ENCODE data around the gene CEMP1. TPM values are rescaled to one million over a fixed set of nuclear protein-coding genes. Genes with fewer than 3 reads are reported as not detected.

The CEMP1 gene
- total RNA-seq, 1 experiment from 2014 or later = 0.08 TPM

DNA sequence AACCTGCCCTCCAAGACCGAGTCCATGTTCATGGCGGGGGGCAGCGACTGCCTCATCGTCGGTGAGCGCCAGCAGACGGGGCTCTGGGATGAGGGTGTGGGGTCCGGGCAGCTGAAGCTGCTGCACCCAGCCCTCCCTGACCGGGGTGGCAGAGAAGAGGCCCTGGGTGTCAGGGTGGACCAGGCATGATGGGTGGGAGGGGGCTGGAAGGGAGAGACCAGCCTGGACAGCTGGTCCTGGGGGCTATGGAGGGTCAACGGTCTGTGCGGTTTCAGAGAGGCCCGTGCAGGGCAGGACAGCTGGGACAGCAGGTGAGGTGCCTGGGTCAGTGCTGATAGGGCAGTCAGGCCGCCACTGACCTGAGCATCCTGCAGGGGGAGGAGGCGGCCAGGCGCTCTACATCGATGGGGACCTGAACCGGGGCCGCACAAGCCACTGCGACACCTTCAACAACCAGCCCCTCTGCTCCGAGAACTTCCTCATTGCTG is 30.7 kb downstream of the CEMP1 start:
- DNase-seq (ENCODE audit: low spot score) = no peak

DNA sequence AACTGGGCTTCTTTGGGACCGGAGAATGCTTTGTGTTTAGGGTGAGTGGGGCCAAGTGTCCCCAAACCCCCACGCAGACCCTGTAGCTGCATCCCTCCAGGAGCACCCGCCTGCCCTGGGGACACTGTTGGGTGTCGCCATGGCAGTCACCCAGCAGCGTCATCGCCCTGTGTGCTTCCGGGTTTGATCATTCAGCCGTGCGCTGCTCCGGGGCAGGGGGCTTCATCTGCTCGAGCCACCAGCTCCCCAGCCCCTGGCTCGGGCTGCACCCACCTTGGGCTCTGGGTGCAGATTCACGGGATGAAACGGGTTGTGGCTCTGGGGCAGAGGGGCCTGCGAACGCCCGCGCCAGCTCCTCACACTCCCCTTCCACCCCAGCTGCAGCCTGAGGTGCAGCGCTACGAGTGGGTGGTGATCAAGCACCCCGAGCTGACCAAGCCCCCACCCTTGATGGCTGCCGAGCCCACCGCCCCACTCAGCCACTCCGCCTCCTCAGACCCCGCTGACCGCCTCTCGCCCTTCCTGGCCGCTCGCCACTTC is 31.2 kb downstream of the CEMP1 start:
- no peak for DNase-seq (ENCODE audit: low spot score)

DNA sequence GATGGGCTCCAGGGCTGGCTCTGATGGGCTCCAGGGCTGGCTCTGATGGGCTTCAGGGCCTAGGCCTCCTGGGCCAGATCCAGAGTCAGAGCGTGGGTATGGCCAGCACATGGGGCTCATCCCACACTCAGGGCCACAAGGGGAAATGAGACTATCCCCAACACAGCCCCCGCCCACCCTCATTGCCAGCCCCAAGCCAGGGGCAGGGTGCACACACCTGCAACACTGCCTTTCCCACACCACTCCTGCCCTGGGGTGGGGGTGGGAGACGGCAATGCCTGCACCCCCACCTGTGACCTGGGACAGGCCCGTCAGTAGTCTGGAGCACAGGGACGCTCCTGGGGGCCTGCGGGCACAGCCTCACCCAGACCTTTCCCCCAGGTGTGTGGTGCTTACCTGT is 31.8 kb downstream of the CEMP1 start:
- no peak for DNase-seq (ENCODE audit: low spot score)

DNA sequence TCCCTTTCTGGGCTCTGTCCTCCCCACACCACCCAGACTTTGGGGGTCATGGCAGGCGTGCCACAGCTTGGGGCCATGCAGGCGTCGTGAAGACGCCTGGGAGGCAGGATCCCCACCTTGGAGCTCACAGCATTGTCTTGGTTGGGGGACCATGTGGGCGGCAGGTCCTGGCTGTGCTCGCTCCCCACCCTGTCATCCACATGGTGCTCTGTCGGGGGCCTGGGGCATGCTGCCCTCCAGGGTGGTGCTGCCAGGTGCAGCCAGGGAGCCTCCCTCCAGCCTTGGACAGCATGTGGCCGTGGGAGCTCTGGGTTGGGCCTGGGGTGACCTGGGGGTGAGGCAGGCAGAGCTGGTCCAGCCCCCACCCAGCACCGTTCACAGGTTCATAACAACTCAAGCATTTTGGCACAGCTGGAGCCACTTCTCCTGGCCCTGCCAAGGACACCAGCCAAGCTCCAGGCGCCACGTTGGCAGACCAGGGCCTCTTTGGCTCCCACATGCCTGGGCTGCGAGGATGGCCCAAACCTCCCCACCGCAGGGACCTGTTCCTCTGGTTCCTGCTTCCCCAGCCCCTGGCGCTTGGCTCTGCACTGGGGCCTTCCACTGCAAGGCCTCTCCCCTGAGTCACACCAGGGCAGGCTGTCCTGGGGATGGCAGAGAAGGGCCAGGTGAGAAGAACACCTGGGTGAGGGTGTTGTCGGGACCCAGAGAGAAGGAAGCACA is 32.5 kb downstream of the CEMP1 start:
- no peak for DNase-seq (ENCODE audit: low spot score)

DNA sequence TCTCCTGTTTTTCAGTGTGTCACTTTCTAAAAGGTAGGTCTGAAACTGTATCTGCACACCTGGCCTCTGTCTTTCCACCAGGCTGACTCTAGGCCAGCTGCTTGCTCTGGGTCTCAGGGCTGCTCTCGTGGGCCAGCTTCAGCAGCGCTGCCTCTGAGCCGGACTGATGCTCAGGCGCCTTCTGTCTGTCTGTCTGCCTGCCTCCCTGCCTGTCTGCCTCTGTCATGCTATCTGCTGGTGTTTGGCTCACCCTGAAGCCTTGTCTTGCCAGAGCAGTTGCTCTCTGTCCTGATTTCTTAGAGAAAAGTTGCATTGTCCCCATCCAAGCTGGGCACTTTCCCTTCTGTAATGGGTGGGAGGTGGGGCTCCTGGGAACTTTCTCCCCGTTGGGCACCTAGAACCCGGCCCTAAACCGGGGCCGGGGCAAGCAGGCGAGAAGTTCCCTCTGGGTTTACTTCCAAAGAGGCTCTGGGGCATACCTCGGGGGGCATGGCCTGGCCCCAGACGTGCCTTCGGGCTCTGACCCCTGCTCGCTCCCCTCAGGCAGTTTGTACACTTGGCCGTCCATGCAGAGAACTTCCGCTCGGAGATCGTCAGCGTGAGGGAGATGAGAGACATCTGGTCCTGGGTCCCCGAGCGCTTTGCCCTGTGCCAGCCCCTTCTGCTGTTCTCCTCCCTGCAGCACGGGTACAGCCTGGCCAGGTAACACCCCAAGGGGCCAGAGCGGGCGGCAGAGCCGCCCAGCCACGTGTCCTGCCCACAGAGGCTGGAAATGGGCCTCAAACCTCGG is 33.3 kb downstream of the CEMP1 start:
- DNase-seq (ENCODE audit: low spot score) = no peak

DNA sequence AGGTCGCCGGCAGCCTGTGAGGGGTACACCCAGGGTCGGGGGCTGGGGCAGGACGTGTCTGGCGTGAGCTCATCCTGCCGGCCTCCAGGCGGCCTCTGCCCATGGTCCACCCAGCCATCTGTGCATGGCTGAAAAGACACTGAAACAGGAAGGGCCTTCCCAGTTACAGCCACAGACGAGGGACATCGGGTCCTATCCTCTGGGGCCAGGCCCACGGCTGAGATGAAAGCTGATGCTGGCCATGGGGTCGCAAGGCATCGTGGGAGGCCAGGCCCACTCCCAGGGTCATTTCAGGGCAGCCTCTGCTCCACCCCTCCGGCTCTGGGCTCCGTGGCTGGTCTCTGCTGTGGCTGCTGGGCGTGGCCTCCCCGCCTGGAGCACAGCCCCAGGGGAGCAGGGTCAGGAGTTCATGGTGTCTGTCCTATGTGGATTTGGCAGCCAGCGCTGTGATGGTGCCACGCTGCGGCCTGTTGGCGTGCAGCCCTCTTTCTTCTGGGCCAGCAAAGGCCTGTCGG is 34.0 kb downstream of the CEMP1 start:
- DNase-seq (ENCODE audit: low spot score) = no peak

DNA sequence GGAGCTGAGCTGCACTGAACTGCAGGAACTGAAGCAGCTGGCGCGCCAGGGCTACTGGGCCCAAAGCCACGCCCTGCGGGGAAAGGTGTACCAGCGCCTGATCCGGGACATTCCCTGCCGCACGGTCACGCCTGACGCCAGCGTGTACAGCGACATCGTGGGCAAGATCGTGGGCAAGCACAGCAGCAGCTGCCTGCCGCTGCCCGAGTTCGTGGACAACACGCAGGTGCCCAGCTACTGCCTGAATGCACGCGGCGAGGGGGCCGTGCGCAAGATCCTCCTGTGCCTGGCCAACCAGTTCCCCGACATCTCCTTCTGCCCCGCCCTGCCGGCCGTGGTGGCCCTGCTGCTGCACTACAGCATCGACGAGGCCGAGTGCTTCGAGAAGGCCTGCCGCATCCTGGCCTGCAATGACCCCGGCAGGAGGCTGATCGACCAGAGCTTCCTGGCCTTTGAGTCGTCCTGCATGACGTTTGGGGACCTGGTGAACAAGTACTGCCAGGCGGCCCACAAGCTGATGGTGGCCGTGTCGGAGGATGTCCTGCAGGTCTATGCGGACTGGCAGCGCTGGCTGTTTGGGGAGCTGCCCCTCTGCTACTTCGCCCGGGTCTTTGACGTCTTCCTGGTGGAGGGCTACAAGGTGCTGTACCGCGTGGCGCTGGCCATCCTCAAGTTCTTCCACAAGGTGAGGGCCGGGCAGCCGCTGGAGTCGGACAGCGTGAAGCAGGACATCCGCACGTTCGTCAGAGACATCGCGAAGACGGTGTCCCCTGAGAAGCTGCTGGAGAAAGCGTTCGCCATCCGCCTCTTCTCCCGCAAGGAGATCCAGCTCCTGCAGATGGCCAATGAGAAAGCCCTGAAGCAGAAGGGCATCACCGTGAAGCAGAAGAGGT is 34.7 kb downstream of the CEMP1 start:
- no peak for DNase-seq (ENCODE audit: low spot score)

DNA sequence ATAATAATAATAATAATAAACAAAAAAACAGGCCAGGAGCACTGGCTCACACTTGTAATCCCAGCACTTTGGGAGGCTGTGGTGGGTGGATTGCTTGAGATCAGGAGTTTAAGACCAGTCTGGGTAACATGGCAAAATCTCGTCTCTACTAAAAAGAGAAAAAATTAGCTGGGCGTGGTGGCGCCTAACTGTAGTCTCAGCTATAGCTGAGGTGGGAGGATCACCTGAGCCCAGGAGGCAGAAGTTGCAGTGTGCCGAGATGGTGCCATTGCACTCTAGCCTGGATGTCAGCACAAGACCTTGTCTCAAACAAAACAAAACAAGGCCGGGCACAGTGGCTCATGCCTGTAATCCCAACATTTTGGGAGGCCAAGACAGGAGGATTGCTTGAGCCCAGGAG is 36.2 kb downstream of the CEMP1 start:
- no peak for DNase-seq (ENCODE audit: low spot score)

DNA sequence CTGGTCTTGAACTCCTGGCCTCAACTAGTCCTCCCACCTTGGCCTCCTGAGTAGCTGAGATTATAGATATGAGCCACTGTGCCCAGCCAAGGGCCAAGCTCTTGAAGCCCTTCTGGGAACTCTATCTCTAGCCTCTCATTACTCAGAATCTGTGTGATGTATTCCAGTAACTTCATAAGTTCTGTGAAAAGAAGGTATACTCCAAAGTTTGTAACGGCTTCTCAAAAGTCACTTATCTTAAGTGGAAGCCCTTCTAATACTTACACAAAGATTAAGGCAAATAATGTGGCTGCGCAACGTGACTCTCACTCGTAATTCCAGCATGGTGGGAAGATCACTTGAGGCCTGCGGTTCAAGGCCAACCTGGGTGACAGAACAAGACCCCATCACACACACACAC is 36.6 kb downstream of the CEMP1 start:
- no peak for DNase-seq (ENCODE audit: low spot score)

DNA sequence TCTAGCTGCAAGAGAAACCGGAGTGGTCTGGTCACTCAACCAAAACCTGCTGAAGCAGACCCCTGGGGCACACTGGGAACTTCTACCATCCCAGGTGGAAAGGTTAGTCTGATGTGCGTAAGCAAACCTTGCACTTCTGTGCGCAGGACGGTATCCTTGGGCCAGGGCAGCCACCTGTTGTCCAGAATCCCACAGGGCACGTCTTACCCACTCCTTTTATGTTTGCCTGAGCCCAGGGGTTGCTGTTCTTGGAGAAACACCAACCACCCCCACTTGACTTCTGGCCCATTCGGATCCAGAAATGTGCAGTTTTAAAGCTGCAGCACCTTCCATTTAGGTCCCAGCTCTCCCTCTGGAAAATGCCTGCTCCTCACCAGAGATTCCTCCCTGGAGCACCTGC is 37.6 kb downstream of the CEMP1 start:
- no peak for DNase-seq (ENCODE audit: low spot score)

DNA sequence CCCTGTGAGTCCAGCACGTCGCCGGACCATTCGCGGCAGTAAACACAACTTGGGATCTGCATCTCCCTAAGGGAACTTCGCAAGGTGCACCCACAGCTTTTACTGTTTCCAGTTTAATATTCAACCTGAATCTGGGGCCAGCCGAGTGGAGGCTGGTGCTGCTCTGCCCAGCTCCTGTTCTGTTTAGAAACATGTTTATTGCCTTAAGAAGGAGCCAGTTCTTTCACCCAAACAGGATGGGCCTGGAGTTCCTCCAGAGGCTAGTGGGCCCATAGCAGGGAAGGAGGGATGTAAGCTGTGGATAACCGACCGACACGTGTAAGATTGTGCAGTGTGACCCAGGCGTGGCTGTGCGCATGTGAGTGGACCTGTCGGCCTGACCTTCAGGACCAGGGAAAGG is 38.9 kb downstream of the CEMP1 start:
- no peak for DNase-seq (ENCODE audit: low spot score)

DNA sequence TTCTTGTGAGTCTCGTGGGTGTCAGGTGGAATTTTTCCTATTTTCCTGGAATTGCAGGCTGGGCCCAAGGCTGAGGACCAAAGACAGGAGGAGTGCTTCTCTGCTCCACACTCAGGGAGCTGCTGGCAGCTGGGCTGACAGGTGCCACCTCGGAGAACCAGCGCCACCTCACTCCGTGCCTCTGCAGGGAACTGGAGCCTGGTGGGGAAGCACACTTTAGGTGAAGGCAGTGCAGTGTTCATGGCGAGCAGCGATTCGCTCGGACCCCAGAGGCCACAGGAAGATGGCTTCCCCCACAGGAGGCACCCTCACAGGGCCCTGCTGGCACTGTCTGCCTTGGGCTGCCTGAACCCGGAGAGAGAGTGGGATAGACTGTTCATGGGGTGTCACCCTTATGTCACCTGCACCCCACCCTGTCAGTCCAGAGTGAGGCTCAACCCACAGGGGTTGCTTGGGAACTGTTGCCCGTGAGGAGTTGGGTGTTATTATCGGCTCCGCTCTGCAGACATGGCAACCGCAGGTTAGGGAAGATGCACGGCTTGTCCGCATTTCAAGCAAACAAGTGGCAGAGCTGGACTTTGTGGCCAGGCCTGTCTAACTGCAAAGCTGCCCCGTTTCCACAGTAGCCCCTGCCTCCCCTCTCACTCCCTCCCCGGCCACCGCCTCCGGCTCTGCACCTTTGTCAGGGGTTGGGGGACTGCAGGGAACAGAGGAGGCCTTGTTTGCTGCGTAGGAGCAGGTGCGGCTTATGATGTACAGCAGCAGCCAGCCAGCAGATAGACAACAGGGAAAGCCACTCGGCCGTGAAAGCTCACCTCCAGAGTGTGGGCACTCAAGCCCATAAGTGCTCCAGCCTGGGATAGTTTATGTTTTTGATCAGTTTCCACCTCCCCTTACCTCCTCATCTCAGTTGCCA is 40.8 kb downstream of the CEMP1 start:
- no peak for DNase-seq (ENCODE audit: low spot score)

DNA sequence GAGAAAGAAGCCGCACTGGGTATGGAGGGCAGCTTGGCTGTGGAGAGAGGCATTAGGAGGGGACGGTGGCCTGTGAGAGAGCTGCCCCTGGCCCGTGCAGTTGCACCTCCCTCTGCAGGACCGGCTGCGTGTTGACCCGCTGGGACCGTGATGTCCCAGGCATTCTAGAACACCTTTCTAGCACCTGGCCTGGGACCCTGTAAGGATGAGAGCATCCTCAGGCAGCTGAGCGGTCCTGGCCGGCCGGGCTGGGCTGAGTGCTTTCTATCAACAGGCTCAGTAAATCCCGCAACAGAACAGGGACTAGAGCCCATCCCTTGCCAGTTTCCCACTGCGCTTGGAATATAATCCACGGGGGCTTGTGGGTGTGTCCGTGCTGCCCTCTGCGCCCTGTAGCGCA is 41.6 kb downstream of the CEMP1 start:
- no peak for DNase-seq (ENCODE audit: low spot score)

DNA sequence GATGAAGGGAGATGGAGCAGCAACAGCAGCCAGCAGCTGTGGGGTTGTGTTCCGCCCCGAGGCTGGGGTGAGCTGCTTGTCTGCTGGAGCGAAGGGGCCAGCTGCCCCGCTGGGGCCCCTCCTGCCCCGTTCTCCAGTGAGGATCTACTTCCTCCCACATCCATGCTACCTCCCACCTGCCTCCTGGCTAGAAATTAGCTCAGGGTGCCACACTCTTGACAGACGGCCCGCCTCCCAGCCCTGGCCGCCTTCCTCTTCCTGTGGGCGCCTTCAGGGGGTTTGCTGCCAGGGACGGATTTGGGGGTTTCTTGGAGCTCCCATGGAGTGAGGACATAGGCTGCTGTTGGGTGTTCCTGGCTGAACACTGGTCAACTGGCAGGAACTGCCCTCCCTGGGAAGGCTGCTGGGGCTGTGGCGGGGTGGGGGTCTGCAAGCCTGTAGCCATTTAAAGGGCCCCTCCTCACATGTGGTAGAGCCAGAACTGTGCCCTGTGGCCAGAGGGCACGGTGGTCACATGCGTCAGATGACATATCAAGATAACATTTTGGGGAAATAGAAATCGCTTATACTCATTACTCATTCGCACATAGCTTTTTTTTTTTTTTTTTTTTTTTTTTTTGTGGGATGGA is 43.2 kb downstream of the CEMP1 start:
- DNase-seq (ENCODE audit: low spot score) = no peak

DNA sequence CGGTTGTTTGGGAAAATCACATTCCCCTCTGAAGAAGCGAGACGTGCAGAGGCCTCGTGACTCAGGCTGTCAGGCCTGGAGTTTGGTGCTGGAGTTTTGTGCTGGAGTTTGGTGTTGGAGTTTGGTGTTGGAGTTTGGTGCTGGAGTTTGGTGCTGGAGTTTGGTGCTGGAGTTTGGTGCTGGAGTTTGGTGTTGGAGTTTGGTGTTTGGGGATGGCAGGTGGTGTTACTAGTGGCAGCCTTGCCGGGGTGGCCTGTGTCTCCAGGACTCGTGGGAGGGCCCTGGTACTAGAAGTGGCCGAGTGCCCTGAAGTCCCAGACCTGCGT is 43.7 kb downstream of the CEMP1 start:
- no peak for DNase-seq (ENCODE audit: low spot score)

DNA sequence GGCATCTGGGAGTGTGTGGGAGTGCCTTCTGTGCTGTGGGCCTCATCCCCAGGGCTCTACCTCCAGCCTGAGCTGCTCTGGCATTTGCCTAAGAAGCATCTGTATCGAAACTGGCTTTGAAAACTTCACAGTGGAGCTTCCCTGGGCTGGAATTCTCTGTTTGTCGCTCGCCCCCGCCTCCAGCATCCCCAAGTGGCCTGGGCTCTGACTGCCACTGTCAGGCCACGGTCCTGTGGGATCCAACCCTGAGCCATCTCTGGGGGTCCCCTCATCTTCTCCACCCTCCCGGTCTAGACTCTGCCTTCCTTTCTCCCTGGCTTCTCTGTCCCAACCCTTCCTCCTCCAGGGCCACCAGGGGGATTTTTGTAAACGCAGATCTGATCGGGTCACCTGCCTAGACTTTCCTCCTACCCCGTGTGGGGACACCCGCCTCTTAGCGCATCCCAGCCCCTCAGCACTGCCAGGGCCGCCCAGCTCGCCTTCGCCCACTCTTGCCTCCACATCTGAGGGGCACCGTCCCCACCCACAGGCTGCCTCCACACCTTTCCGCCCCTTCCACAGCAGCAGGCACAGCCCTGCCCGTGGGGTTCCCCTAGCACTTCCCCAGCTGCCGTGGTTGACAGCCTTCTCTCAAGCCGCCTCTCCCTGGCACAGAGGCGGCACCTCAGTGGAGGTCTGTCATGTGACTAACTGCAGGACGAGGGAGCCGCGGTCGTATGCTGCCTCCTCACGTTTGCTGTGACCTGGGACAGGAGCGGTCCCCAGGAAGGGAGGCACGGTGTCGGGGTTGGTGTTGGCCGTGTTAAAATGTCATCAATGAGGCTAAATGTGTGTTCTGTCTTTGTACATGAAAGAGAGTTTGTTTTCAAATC is 44.3 kb downstream of the CEMP1 start:
- DNase-seq (ENCODE audit: low spot score) = no peak

DNA sequence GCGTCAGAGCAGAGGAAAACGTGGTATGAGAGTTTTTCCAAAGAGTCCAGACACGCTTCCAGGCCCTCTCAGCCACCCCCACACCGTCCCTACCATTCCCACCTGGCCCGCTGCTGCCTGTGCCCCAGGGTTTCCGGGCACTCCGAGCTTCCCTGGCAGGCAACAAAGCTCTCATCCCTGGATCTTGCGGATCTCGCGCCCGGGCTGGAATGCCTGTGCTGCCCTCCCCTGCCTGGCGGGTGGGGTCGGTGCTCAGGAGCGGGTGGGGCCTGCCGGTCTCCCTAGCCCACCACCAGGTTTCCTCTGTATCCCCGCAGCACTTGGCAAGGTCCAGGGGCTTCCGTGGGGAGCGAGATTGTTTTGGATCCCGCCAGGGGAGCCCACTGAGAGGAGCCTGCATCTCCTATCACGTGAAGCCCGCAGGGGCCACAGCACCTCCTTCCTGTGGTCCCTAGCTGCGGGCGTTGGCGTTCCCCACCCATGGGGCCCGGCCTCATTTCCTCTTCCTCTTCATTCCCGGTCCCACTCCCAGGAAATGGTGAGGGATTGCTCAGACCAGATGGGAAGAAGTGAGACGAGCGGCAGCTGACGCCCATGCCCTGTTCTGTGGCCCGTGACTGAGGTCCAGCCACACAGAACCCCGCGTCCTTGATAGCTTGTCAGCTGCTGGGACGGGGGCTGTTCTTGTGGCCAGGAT is 45.2 kb downstream of the CEMP1 start:
- no peak for DNase-seq (ENCODE audit: low spot score)

DNA sequence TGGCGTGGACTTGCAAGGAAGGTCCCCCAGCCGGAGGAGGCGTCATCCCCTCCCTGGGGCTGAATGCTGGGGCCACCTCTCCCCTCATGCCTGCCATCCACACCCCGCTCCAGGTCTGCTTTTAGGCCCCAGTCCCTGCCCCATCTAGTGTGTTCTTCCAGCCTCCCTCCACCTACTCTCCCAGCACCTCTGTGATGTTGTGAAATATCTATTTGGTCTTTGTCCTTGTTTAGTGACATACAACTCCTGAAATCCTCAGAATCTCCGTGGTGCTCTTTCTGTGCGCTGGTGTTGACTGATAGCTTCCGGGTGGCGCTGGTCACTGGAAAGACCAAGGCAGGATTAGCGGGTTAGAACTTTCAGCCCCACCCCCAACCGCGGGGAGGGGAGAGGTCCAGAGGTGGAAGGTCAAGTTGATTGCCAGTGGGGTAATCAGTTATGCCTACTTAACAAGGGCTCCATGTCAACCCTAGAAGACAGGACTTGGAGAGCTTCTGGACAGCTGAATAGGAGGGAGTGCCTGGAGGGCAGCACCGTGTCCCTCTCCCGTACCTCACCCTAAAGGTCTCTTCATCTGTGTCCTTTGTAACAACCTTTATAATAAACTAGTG is 46.2 kb downstream of the CEMP1 start:
- no peak for DNase-seq (ENCODE audit: low spot score)
